Measurements from ENCODE around the gene CSF1R.
"Not testable (repeated sequence)": the region's sequence is repeated elsewhere in the genome, so short reads cannot be mapped to it uniquely, and the experiment has no call there.

The CSF1R gene

DNA sequence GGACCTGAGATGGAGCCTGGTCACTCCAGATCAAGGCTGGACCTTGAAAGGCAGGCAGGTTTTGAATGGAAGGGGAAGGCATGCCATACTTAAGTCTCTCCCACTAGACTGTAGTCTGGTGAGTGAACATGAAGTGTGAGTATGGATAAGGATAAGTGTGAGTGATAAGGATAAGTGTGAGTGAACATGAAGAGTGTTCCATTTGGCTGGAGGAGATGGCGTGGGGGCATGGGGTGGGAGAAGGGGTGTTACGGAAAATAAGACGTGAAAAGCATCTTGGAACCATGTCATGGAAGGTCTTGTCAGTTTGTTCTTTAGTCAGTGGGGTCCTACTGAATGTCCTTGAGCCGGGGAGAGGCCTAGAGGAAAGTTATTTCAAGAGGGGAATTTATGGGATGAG, 53.0 kb downstream of the CSF1R start:
- TF ChIP-seq, protein P1, sequence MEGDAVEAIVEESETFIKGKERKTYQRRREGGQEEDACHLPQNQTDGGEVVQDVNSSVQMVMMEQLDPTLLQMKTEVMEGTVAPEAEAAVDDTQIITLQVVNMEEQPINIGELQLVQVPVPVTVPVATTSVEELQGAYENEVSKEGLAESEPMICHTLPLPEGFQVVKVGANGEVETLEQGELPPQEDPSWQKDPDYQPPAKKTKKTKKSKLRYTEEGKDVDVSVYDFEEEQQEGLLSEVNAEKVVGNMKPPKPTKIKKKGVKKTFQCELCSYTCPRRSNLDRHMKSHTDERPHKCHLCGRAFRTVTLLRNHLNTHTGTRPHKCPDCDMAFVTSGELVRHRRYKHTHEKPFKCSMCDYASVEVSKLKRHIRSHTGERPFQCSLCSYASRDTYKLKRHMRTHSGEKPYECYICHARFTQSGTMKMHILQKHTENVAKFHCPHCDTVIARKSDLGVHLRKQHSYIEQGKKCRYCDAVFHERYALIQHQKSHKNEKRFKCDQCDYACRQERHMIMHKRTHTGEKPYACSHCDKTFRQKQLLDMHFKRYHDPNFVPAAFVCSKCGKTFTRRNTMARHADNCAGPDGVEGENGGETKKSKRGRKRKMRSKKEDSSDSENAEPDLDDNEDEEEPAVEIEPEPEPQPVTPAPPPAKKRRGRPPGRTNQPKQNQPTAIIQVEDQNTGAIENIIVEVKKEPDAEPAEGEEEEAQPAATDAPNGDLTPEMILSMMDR (IDR thresholded peaks at IDR 0.05; ENCODE audit: extremely low read depth, missing control alignments): no peak
- no peak for DNase-seq (ENCODE audit: low spot score)

DNA sequence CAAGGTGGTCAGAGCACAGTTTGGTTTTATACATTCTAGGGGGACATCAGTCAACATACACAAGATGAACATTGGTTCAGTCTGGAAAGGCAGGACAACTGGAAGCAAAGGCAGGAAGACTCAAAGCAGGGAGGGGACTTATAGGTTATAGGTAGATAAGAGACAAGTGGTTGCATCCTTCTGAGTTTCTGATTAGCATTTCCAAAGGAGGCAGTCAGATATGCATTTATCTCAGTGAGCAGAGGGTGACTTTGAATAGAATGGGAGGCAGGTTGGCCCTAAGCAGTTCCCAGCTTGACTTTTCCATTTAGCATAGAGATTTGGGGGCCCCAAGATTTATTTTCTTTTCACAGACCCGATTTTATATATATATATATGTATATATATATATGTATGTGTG, 58.3 kb downstream of the CSF1R start:
- not testable (repeated sequence) for DNase-seq (ENCODE audit: low spot score)

DNA sequence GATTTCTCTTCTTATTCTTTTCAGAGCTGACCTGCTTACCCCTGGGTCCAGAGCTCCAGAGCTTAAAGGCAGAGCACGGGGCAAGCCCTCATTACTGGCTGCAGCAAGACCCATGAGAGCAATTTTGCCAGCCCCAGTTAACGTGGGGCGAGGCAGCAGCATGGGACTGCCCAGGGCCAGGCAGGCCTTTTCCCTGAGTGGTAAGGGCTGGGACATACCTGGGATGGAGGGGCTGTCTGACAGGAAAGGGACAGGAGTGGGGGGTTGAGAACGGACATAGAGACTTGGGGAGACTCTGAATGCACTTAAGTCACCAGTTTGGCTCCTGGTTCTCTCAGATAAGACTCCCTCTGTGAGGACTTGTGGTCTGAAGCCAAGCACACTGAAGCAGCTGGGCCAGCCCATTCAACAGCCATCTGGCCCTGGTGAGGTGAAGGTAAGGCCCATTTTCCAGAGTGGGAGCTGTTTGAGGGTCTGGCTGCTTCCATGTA, 59.6 kb downstream of the CSF1R start:
- TF ChIP-seq, protein P1 (IDR thresholded peaks at IDR 0.05; ENCODE audit: extremely low read depth, missing control alignments): no peak
- no peak for DNase-seq (ENCODE audit: low spot score)

DNA sequence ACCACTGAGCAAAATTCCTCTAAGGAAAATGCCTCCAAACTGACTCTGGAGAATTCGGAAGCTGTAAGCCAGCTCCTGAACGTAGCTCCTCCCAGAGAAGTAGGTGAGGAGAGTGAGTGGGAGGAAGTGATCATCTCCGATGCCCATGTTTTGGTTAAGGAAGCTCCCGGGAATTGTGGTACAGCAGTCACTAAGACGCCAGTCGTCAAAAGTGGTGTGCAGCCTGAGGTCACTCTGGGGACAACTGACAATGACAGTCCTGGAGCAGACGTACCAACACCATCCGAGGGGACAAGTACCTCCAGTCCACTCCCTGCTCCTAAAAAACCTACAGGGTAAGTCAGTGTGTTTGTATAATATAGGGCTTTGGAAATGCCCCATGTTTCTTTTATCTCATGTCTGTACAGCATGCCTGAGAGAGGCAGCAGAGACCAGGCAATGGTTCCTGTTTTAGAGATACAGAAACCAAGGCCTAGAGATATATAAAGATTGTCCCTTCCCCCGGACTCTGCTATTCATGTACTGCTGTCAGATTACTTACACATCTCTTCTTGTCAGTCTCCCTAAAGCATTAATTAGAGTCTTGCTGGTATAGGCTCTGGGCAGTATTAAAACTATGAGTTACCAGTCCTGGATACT, 61.9 kb downstream of the CSF1R start:
- TF ChIP-seq, protein P1 (IDR thresholded peaks at IDR 0.05; ENCODE audit: extremely low read depth, missing control alignments): no peak
- DNase-seq (ENCODE audit: low spot score): no peak

DNA sequence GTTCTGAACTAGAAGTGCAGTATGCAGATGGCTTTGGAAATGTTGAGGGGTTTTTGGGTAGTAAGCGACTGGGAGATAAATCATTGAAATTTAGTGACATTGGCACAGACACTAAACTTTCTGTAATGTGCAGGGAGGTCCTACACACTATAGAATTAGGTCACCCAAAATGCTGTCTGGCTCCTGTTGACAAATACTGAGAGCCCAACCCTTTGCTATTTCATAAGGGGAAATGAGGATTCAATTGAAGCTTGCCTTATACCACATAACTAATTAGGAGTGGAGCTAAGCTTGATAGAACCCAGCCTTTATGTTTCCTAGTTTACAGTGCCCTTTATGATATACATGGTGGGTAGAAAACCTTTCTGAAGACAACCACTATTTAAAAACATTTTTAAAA, 63.2 kb downstream of the CSF1R start:
- TF ChIP-seq, protein P1 (IDR thresholded peaks at IDR 0.05; ENCODE audit: extremely low read depth, missing control alignments): no peak
- DNase-seq (ENCODE audit: low spot score): no peak

DNA sequence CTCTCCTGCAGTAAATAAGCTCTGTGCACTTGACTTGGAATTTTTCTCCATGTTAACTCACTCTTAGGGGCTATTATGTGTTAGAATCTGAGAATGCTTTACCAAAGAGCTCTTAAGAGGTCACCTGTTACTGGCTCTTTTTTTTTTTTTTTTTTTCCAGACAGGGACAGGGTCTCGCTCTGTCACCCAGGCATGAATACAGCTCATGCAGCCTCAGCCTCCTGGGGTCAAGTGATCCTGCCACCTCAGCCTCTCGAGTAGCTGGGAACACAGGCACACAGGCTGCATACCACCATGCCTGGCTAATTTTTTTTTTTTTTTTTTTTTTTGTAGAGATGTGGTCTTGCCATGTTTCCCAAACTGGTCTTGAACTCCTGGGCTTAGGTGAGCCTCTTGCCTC, 63.7 kb downstream of the CSF1R start:
- TF ChIP-seq, protein P1 (IDR thresholded peaks at IDR 0.05; ENCODE audit: extremely low read depth, missing control alignments): no peak
- no peak for DNase-seq (ENCODE audit: low spot score)

DNA sequence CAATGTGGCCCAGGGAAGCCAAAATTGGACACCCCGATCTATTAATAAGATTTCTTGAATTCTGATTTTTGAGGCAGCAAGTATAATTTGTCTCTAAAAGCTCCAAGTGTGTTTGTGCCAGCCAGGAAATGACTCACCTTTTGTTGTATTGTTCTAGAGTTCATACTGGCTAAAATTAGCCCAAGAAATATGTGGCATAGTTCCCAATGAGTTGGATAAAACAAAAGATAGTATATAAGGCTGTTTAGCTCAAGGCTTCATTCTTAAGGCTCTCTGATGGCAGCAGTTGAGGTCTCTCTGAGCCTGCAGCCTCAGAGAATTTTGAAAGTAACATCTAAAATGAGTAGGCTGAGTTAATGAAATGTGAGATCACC, 64.2 kb downstream of the CSF1R start:
- TF ChIP-seq, protein P1 (IDR thresholded peaks at IDR 0.05; ENCODE audit: extremely low read depth, missing control alignments): no peak
- DNase-seq (ENCODE audit: low spot score): no peak

DNA sequence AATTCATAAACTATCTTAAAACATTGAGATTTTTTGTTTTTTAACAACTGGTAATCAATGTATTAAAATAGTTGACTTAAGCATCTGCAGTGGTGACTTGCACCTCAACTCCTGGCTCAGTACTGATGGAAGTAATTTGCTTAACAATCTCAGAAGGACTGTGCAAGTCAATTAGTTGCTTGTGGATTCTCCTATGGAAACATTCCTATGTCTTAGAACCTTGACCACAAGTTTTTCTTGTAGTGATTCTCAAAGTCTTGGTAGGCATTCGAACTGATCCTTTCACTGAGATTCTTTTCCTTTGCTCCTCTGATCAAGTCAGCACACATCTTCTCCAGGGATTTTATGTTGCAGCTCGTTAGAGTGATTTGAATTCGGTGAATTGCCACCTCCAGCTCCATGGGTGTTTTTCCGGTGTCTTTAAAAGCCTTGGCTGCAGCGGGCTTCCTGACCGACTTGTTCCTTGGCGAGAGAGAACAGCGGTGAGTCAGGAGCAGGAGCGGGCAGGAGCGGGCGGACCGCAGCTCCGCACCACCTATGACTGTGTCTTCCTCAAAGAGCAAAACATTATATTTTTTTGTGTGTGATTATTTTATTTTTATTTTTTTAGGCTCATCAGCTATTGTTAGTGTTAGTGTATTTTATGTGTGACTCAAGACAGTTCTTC, 64.7 kb downstream of the CSF1R start:
- no peak for DNase-seq (ENCODE audit: low spot score)
- TF ChIP-seq, protein P1 (IDR thresholded peaks at IDR 0.05; ENCODE audit: extremely low read depth, missing control alignments): no peak

Data from GM20000 (cell line).